Measurements from ENCODE around the gene NEU1.

Gene NEU1

DNA sequence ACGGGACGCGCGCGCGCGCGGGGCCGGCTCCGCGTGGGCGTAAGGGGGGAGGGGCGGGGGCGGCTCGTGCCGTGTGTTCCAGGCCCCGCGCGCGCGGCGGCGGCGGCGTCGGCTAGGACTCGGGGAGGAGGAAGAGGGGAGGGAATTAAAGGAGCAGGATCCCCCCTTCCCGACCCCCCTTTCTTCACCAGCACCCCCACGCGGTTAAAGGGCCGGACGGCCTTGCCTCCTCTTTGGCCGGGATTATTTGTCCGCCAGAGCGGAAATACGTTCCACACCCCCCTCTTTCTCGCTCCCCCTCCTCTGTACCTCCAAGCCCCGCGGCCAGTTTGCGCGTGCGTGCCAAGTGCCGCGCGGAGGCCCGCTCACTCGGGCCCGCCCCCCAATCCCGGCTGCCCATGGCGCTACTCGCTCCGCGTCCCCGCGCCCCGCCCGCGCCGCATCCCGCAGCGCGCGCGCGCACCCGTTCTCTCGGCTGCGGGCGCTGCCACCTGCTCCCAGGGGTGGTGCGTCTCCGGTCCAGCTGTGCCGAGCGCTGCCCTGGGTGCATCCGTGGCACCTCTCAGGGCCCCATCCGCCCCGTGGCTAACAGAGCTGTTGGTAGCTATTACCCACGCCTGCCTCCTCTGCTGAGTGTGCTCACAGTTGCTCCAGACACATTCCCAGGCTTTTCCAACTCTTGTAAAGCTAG, 39.5 kb upstream of the NEU1 start, which contains the start of gene ZBTB12:
Gene ZBTB12 (minus strand): TSS at position 134 of the 691 bp plus-strand sequence. CDS start 781 bp downstream, outside the sequence.
- Histone ChIP-seq H3K36me3 (ENCODE audit: control insufficient read depth in 1 of 2, insufficient read depth in 2 of 2, low read length in 2 of 2) (no peaks in the 10 kb centered on the region), H3K4me1 (ENCODE audit: control insufficient read depth in 1 of 2, insufficient read depth in 2 of 2, low read length in 2 of 2) (peaks cover 14 to 25% of the 10 kb centered on the region in 2 donors)

DNA sequence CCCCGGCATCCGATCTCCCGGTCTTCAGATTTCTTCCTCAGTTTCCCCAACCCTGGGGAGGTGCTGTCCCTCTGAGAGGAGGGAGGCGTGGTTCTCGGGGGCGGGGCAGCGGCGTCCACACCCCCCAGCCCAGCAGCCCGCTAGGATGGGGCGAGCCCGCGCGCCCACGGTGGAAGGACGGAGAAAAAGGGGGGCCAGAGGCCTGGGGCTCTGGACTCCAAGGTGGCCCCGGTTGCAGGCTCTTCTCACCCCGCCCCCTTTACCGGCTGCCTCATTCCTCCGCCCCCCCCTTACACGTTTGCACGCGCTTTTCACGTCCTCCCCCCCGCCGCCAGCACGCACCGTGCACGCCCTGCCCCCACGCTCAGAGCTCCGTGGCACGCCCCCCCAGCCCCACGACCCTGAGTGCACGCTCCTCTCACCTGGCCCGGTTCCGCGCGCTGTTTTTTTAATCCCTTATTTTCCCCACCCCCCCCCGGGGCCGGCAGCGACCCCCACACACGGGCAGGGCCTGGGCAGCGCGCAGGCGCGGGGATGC, 38.9 kb upstream of the NEU1 start:
- Histone ChIP-seq H3K9me3 (ENCODE audit: control insufficient read depth in 1 of 2, low read length in 2 of 2) (no peaks in the 10 kb centered on the region), H3K4me1 (ENCODE audit: control insufficient read depth in 1 of 2, insufficient read depth in 2 of 2, low read length in 2 of 2) (peaks cover 14 to 29% of the 10 kb centered on the region in 2 donors), H3K27ac (ENCODE audit: low read depth, low read length) (peak overlapping the region; percentile 79), H3K4me3 (ENCODE audit: low read depth in 1 of 2, low read length in 2 of 2) (peak overlapping the region; percentile 56 to 82), H3K36me3 (ENCODE audit: control insufficient read depth in 1 of 2, insufficient read depth in 2 of 2, low read length in 2 of 2) (no peaks in the 10 kb centered on the region), H3K9ac (ENCODE audit: low read depth in 1 of 2, low read length in 2 of 2) (peak overlapping the region; percentile 46 to 47), H3K27me3 (ENCODE audit: control insufficient read depth in 1 of 2, insufficient read depth in 2 of 2, low read length in 2 of 2) (no peaks in the 10 kb centered on the region)

More for the DNA sequence above, 39.5 kb upstream of the NEU1 start, which contains the start of gene ZBTB12:
- H3K9me3 ChIP-seq (ENCODE audit: control insufficient read depth in 1 of 2, low read length in 2 of 2): no peaks in the 10 kb centered on the region
- peak within 1 kb of the TSS; percentile 56 to 82 for H3K4me3 ChIP-seq (ENCODE audit: low read depth in 1 of 2, low read length in 2 of 2)
- peak within 1 kb of the TSS; percentile 79 for H3K27ac ChIP-seq (ENCODE audit: low read depth, low read length)
- no peaks in the 10 kb centered on the region for H3K27me3 ChIP-seq (ENCODE audit: control insufficient read depth in 1 of 2, insufficient read depth in 2 of 2, low read length in 2 of 2)
- peak within 1 kb of the TSS; percentile 46 to 81 for H3K9ac ChIP-seq (ENCODE audit: low read depth in 1 of 2, low read length in 2 of 2)

- H3K9ac ChIP-seq (ENCODE audit: low read depth in 1 of 2, low read length in 2 of 2): peak overlapping the region in 1 of 2 donors; percentile 47
These were observed 38.3 kb upstream of the NEU1 start for GRCh38 chr6:31900917-31901414.

GRCh38 chr6:31899882-31900722, 37.5 kb upstream of the NEU1 start:
- H3K4me1 ChIP-seq (ENCODE audit: control insufficient read depth in 1 of 2, insufficient read depth in 2 of 2, low read length in 2 of 2): peaks cover 14 to 34% of the 10 kb centered on the region in 2 donors
- H3K4me3 ChIP-seq (ENCODE audit: low read depth in 1 of 2, low read length in 2 of 2): no peak overlapping the region
- no peak overlapping the region for H3K27ac ChIP-seq (ENCODE audit: low read depth, low read length)

More at GRCh38 chr6:31900917-31901414, 38.3 kb upstream of the NEU1 start:
- Histone ChIP-seq H3K27ac (ENCODE audit: low read depth, low read length) (peak overlapping the region; percentile 61), H3K27me3 (ENCODE audit: control insufficient read depth in 1 of 2, insufficient read depth in 2 of 2, low read length in 2 of 2) (no peaks in the 10 kb centered on the region), H3K4me1 (ENCODE audit: control insufficient read depth in 1 of 2, insufficient read depth in 2 of 2, low read length in 2 of 2) (peaks cover 14 to 34% of the 10 kb centered on the region in 2 donors), H3K36me3 (ENCODE audit: control insufficient read depth in 1 of 2, insufficient read depth in 2 of 2, low read length in 2 of 2) (peaks cover 0 to 2% of the 10 kb centered on the region in 2 donors), H3K4me3 (ENCODE audit: low read depth in 1 of 2, low read length in 2 of 2) (peak overlapping the region; percentile 56 to 82), H3K9me3 (ENCODE audit: control insufficient read depth in 1 of 2, low read length in 2 of 2) (no peaks in the 10 kb centered on the region)

GRCh38 chr6:31899215-31899614, 36.6 kb upstream of the NEU1 start:
- Histone ChIP-seq H3K9me3 (ENCODE audit: control insufficient read depth in 1 of 2, low read length in 2 of 2) (no peaks in the 10 kb centered on the region), H3K9ac (ENCODE audit: low read depth in 1 of 2, low read length in 2 of 2) (no peak overlapping the region), H3K27ac (ENCODE audit: low read depth, low read length) (no peak overlapping the region), H3K4me3 (ENCODE audit: low read depth in 1 of 2, low read length in 2 of 2) (no peak overlapping the region), H3K27me3 (ENCODE audit: control insufficient read depth in 1 of 2, insufficient read depth in 2 of 2, low read length in 2 of 2) (no peaks in the 10 kb centered on the region), H3K36me3 (ENCODE audit: control insufficient read depth in 1 of 2, insufficient read depth in 2 of 2, low read length in 2 of 2) (peaks cover 0 to 13% of the 10 kb centered on the region in 2 donors), H3K4me1 (ENCODE audit: control insufficient read depth in 1 of 2, insufficient read depth in 2 of 2, low read length in 2 of 2) (peaks cover 14 to 34% of the 10 kb centered on the region in 2 donors)

More at GRCh38 chr6:31899882-31900722, 37.5 kb upstream of the NEU1 start:
- H3K27me3 ChIP-seq (ENCODE audit: control insufficient read depth in 1 of 2, insufficient read depth in 2 of 2, low read length in 2 of 2): no peaks in the 10 kb centered on the region
- no peaks in the 10 kb centered on the region for H3K9me3 ChIP-seq (ENCODE audit: control insufficient read depth in 1 of 2, low read length in 2 of 2)
- H3K36me3 ChIP-seq (ENCODE audit: control insufficient read depth in 1 of 2, insufficient read depth in 2 of 2, low read length in 2 of 2): peaks cover 0 to 6% of the 10 kb centered on the region in 2 donors
- no peak overlapping the region for H3K9ac ChIP-seq (ENCODE audit: low read depth in 1 of 2, low read length in 2 of 2)

DNA sequence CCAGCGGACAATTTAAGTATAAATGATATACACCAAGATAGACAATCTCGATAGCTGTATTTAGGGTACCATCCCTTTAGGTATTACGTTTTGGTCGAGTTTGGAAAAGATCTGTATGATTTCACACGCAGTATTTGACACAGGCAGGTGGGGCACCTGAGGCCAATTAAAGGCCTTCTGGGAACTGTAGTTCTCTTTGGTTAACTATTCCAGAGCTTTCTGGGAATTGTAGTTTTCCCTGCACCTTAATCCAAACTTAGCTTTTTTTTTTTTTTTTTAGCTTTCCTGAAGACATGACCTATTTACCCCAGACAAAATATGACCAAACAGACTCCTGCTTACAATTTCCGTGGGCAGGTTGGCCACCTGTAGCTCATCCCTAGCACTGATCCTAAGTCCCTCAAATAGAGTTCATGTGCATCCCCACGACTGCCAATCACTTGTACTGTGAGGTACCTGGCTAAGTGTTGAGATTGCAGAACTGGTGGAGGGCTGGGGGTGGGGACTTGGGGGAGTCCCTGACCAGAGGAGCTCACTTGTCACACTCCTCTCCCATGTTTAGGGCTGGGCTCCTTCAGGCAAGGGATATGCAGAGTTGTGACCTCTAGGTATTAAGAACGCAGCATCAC, 35.9 kb upstream of the NEU1 start:
- Histone ChIP-seq H3K27me3 (ENCODE audit: control insufficient read depth in 1 of 2, insufficient read depth in 2 of 2, low read length in 2 of 2) (no peaks in the 10 kb centered on the region), H3K4me1 (ENCODE audit: control insufficient read depth in 1 of 2, insufficient read depth in 2 of 2, low read length in 2 of 2) (peaks cover 14 to 34% of the 10 kb centered on the region in 2 donors), H3K9ac (ENCODE audit: low read depth in 1 of 2, low read length in 2 of 2) (peak overlapping the region; percentile 85 to 96), H3K4me3 (ENCODE audit: low read depth in 1 of 2, low read length in 2 of 2) (peak overlapping the region; percentile 92 to 93), H3K9me3 (ENCODE audit: control insufficient read depth in 1 of 2, low read length in 2 of 2) (no peaks in the 10 kb centered on the region), H3K27ac (ENCODE audit: low read depth, low read length) (peak overlapping the region; percentile 73), H3K36me3 (ENCODE audit: control insufficient read depth in 1 of 2, insufficient read depth in 2 of 2, low read length in 2 of 2) (peaks cover 0 to 15% of the 10 kb centered on the region in 2 donors)

GRCh38 chr6:31897612-31898382, 35.2 kb upstream of the NEU1 start, which contains the start of gene EHMT2:
Gene EHMT2 (minus strand): TSS chr6:31897698. CDS start chr6:31897677, 21 bp downstream.
- Histone ChIP-seq H3K36me3 (ENCODE audit: control insufficient read depth in 1 of 2, insufficient read depth in 2 of 2, low read length in 2 of 2) (peaks cover 2 to 22% of the 10 kb centered on the region in 2 donors), H3K4me1 (ENCODE audit: control insufficient read depth in 1 of 2, insufficient read depth in 2 of 2, low read length in 2 of 2) (peaks cover 10 to 29% of the 10 kb centered on the region in 2 donors), H3K27me3 (ENCODE audit: control insufficient read depth in 1 of 2, insufficient read depth in 2 of 2, low read length in 2 of 2) (no peaks in the 10 kb centered on the region), H3K27ac (ENCODE audit: low read depth, low read length) (peak within 1 kb of the TSS; percentile 73), H3K9ac (ENCODE audit: low read depth in 1 of 2, low read length in 2 of 2) (peak within 1 kb of the TSS; percentile 85 to 96), H3K9me3 (ENCODE audit: control insufficient read depth in 1 of 2, low read length in 2 of 2) (no peaks in the 10 kb centered on the region), H3K4me3 (ENCODE audit: low read depth in 1 of 2, low read length in 2 of 2) (peak within 1 kb of the TSS; percentile 92 to 93)

DNA sequence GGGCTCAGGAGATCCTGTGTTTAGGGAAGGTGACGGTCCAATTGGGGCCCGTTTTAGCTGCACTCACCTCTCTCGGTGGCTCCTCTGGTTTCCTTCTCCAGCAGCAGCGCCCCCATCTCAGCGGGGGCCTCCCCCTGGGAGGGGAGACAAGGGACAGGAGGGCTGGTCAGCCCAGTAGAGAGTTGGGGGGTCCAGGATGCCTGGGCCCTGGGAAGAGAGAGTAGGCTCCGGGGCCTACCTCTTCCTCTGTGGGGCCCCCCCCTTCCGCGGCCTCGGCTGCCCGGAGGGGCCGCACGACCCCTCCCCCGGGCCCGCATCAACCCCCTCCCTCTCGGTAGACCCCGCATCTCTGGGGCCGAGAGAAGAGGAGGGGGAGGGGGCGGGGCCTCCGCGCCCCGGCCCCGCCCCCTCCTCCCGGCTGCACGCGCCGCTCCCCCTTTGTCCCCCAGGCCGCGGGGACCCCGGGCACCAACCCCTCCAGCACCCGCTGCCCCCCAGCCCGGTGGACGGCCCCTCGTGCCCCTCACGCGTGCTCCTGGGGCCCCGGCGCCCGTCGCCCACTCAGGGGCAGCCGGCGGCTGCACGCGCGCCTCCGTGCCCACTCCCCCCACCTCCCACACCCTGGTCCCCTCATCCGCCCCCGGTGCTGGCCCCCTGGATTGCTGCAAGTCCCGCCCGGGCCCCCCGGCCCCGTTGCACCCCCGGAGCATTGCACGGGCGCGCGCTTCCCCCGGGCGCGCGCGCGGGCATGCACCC, 34.4 kb upstream of the NEU1 start:
- no peaks in the 10 kb centered on the region for H3K27me3 ChIP-seq (ENCODE audit: control insufficient read depth in 1 of 2, insufficient read depth in 2 of 2, low read length in 2 of 2)
- peaks cover 10 to 29% of the 10 kb centered on the region in 2 donors for H3K36me3 ChIP-seq (ENCODE audit: control insufficient read depth in 1 of 2, insufficient read depth in 2 of 2, low read length in 2 of 2)
- H3K4me3 ChIP-seq (ENCODE audit: low read depth in 1 of 2, low read length in 2 of 2): peak overlapping the region; percentile 67 to 92
- no peaks in the 10 kb centered on the region for H3K9me3 ChIP-seq (ENCODE audit: control insufficient read depth in 1 of 2, low read length in 2 of 2)
- H3K4me1 ChIP-seq (ENCODE audit: control insufficient read depth in 1 of 2, insufficient read depth in 2 of 2, low read length in 2 of 2): peaks cover 5 to 24% of the 10 kb centered on the region in 2 donors
- H3K9ac ChIP-seq (ENCODE audit: low read depth in 1 of 2, low read length in 2 of 2): peak overlapping the region; percentile 1 to 60
- H3K27ac ChIP-seq (ENCODE audit: low read depth, low read length): no peak overlapping the region
